HG02678 (cell line): Measurements from ENCODE around the gene NPEPL1.
"Not testable (repeated sequence)": the region's sequence is repeated elsewhere in the genome, so short reads cannot be mapped to it uniquely, and the experiment has no call there.

Source experiments
- ATAC-seq: cut with Tn5 transposase; IDR thresholded peaks from one replicate; pipeline ENCODE4 v1.9.1; 2021; ENCODE audit warnings: mild to moderate bottlenecking, moderate library complexity; ENCODE audit not compliant: unreplicated experiment

Gene NPEPL1

GRCh38 chr20:58712806-58713731, 20.5 kb downstream of the NPEPL1 start:
- no peak for ATAC-seq

GRCh38 chr20:58713801-58714339, 21.3 kb downstream of the NPEPL1 start:
- no peak for ATAC-seq

DNA sequence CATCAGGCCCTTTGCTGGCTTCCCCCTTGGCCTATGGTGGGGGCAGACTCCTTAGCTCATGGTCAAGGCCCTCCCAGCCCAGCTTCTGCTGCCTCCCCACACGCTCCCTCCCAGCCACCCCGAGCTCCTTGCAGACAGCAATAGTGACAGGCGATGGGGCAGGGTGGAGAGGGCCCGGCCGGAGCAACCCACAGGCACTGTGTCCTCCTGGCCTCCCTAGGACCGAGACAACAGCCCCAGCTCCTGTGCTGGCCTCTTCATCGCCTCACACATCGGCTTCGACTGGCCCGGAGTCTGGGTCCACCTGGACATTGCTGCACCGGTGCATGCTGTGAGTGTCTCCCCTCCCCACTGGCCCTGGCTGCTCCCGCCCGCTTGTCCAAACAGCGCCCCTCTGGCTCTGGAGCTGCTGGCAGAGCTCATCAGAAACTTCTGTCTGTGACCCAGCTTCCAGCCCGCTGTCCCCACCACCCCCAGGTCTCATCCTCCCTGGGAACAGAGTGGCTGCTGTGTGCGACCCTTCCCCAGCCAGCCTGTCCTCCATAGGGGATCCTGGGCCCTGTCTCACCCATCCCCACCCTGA, 21.8 kb downstream of the NPEPL1 start:
- ATAC-seq, result no peak

- no peak for ATAC-seq
Observed at GRCh38 chr20:58714923-58715351, 22.3 kb downstream of the NPEPL1 start.

GRCh38 chr20:58715391-58715800, 22.8 kb downstream of the NPEPL1 start:
- no peak for ATAC-seq

DNA sequence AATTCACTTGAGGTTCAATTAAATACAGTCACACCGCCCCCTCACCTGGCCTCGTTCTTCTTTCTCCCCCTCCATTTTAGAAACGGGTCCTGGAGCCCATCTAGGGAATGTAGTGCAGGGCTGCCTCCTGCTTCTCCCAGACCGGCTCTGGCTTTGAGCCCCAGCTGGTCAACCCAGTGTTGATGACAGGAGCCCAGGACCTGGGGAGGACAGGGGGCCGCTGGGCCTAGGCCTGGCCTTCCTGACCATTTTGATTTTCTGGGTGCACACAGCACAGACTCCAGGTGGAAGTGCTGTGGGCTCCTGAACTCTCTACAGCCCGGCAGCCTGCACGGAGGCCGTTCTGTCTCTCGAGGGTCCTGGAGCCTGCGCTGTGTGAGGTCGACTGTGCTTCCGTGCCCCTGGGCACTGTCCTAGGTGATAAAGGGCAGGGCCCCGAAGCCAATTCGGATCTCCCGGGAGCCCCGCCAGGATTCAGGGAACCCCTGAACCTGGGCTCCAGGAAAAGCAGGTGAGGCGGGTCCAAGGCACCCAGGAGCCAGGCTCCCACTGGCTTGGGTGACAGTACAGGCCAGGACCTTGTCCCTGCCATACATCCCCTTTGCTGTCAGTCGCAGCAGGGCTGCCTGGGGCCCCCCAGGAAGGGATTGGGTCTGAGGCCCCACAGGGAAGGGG, 23.3 kb downstream of the NPEPL1 start:
- no peak for ATAC-seq

GRCh38 chr20:58716476-58717277, 24.1 kb downstream of the NPEPL1 start:
- ATAC-seq, result no peak

DNA sequence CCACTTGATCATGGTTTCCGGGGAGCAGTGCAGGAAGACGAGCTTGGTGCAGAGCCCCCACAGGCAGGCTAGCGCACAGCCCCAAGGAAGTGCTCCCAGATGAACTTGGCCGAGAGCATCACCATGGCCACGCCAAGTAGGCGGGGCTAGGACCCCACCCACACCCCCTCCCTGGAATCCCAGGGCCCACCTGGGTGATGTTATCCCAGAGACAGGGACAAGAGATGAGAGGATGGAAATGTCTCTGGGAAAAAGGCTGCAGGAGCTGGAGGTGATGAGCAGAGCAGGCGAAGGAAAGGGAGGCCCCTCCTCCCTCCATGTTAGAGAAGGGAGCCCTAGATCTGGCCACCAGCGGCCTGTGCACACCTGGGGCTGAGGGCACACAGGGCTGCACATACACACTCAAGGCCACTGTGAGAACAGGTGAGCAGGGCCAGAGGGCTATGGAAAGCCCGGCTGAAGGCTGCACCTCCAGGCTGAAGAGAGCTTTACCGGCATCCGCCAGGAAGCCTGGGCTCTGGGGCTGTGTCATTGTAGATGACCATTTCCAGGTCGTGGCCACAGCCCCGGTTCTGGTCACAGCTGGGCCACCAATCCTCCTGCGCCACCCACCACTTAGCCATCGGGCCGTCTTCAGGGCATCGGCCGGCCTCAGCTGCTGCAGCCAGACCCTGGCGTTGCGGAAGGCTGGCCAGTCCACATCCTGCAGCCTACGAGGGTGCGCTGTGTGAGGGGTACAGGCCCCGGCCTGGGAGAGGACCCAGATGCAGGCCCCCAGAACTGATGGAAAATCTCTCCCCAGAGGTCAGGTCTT, 24.9 kb downstream of the NPEPL1 start:
- no peak for ATAC-seq

DNA sequence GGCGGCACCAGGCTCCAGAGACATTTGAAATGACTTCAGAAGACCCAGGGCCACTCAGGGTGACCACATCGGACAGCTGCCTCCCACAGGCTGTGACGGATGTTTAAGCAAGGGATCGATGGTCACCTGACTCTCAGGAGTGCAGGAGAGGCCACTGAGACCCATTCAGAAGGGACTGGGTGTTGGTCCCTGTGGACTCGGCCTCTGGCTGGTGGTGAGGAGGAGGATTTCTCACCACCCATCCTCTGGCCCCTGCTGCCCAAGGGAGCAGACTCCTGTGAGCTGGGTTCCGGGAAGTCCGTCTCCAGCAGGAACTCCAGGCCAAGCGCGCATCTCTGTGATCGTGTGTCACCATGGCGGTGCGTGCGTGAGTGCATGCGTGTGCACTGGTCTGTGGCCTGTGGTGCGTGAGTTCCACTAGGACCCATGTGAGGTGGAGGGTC, 25.5 kb downstream of the NPEPL1 start:
- ATAC-seq, result no peak

GRCh38 chr20:58718729-58719128, 26.1 kb downstream of the NPEPL1 start:
- no peak for ATAC-seq

DNA sequence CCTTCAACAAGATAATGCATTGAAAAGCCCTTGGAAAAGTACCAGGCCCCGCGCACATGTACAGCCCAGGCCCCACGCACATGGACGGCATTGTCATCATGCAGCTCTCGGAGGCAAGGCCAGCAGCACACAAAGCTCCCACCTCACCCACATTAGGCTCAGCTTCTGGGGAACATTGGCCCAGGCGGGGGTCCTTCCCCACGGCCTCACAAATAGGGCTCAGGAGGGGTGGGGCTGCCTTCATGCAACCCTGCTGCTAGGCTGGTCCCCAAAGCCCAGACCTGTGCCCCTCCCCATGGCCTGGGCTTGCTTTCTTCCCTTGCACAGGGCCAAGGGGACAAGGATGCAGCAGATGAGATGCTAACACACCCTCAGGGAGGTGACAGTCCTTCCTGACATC, 26.7 kb downstream of the NPEPL1 start:
- no peak for ATAC-seq

- no peak for ATAC-seq
Observed at GRCh38 chr20:58719971-58720371, 27.4 kb downstream of the NPEPL1 start.

DNA sequence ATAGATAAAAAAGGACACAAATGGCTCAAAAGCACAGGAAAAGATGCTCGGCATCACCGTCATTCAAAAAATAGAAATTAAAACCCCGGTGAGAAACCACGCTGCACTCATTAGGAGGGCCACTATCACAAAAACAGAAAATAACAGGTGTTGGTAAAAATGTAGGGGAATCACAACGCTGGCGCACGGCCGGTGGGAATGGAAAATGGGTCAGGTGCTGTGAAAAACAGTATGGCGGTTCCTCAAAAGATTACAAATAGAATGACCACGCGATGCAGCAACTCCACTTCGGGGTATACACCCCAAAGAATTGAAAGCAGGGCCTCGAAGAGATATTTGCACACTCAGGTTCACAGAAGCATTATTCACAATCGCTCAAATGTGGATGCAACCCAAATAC, 28.3 kb downstream of the NPEPL1 start:
- no peak for ATAC-seq

- no peak for ATAC-seq
Observed at GRCh38 chr20:58721951-58722778, 29.6 kb downstream of the NPEPL1 start.

DNA sequence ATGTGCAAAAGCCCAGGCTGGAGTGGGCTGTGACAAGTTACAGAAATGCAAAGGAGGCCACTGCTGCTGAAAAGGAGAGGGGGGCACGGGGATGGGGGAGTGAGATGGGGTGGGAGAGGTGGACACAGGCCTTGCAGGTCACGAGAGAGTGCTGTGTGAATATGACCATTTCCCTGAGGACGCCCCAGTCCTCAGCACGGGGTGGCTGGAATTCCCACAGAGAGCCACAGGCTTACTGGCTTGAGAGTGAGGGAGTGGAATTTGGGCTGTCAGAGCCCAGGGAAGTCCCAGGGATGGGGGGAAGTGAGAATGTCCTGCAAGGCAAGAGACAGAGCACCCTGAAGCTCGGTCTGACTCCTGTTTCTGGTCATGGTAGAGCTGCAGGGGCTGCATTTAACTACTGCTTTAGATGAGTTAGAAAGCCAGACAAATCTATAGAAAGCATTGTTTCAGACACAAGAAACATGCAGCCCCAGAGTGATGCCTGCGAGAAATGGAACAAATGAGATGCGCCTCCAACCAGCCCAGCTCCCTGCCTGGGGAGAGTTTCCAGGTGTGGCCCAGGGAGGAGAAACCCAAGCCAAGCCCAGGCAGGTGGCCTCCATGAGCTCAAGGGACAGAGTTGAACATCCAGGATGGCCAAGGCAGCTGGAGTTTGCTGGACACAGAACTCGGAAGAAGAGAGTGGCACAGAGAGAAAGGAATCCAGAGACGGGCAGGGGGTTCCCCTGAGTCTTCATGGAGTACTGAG, 30.5 kb downstream of the NPEPL1 start:
- no peak for ATAC-seq

GRCh38 chr20:58723628-58723984, 31.0 kb downstream of the NPEPL1 start:
- ATAC-seq, result no peak

- ATAC-seq, result not testable (repeated sequence)
Observed at GRCh38 chr20:58726156-58726555, 33.6 kb downstream of the NPEPL1 start.

DNA sequence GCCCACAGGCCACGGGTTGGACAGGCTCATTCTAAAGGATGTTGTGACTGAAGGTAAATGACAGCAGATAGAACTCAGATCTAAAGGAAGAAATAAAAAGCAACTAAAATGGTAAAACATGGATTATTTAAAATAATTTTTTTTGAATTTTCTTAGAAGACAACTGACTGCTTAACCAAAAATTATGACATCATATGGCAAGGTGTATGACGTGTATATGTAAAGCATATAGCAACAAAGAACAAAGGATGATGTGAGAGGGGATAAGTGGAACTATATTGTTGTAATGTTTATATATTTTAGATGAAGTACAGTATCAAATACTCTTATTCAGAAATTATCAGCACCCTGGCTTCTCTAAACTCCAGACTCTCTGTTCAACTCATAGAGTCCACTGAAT, 38.6 kb downstream of the NPEPL1 start:
- ATAC-seq, result no peak
